Fibroblast of peridontal ligament (primary cell): Measurements from ENCODE around the gene POLA1.
A peak's percentile ranks its signal among the peaks of the same experiment; 100 is the strongest.
"Not testable (repeated sequence)": the region's sequence is repeated elsewhere in the genome, so short reads cannot be mapped to it uniquely, and the experiment has no call there.

Experiments
- DNase-seq: peaks from one replicate; pipeline ENCODE4 v3.0.0-alpha.2; 2010; ENCODE audit errors: extremely low read depth

POLA1 gene

DNA sequence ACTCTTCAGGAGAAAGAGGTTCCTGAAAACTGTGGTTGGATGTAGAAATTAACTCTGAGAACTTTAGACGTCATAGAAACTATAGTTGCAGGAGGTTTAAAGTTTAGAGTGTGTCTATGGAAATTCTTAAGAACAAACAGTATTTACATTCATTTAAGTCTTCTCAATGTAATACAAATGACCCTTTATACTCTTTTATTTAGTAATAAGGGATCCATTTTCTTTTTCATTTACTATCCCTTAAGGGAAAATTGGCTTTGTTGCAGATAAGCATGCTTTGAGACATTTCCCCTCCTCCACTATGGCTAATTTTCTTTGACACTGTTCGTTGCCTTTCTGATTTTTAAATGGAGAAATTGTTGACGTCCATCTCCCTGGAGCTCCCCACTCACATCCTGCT is 96.4 kb downstream of the POLA1 start:
- no peak for DNase-seq

- DNase-seq, result no peak
Observed at GRCh38 chrX:24796204-24796603, 102.5 kb downstream of the POLA1 start.

DNA sequence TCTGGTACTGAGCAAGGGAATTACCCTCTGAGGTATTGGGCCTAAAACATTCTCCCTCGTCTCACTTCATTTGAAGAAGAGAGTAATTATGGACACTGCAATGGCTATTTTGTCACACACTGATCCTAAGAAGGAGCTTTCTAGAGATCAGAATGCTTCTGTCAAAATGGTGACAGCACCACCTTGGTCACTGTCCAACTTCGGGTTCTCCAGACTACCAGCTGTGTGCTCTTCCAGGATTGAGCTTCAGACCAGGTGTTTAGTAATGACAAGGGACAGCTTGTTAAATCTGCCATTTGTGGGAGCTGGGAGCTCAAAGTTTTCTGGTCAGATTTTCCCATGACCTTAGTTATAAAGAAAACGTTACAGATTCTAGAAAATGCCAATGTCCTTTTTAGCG is 105.4 kb downstream of the POLA1 start:
- no peak for DNase-seq

- no peak for DNase-seq
Observed at GRCh38 chrX:24799565-24799964, 105.8 kb downstream of the POLA1 start.

GRCh38 chrX:24805201-24805600 is 111.5 kb downstream of the POLA1 start:
- DNase-seq, result peak; percentile 18

GRCh38 chrX:24819807-24820206 is 126.1 kb downstream of the POLA1 start:
- DNase-seq, result not testable (repeated sequence)

DNA sequence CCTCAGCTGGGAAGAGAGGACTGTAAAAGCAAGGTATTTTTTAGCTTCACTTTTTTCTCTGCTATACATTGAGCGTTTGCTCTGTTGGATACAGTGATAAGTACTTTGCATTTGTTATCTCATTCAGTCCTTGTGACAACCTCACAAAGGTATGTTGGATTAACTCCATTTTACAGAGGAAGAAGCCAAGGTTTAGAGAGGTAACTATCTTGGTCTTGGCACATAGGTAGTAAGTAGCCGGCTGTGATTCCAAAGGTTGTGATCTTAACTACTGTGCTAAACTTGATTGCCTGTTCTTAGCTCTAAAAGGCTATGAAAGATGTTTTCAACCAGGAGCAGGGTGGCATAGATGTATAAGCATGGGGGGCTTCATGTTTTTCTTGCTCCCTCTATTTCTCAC is 134.4 kb downstream of the POLA1 start:
- no peak for DNase-seq

DNA sequence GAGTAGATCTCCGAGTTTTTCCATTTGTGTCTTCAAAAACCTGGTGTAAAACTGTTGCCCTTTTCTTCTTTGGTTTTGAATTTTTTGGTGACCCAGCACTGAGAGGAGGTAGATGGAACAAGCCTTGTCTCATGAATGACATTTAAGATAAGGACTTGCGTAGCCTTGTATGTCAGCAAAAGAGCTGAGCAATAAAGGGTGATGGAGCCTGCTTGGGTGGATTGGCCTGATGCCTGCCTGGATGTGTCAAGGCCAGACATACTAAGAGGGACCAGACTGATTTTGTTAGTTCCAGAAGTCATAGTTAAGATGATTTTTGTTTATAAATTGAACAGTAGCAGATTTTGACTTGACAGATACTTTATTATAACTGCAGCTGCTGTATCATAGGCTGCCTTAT is 134.9 kb downstream of the POLA1 start:
- no peak for DNase-seq

DNA sequence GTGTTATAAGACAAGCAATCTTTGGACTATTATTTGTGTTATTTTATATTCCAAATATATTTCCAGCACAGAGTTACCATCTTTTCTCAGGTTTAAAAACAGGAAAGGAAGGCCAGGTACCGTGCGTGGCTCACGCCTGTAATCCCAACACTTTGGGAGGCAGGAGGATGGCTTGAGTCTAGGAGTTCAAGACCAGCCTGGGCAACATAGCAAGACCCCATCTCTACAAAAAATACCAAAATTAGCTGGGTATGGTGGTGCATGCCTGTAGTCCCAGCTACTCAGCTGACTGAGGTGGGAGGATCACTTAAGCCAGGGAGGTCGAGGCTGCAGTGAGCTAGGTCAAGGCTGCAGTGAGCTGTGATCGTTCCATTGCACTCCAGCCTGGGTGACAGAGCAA is 140.0 kb downstream of the POLA1 start:
- DNase-seq, result no peak

DNA sequence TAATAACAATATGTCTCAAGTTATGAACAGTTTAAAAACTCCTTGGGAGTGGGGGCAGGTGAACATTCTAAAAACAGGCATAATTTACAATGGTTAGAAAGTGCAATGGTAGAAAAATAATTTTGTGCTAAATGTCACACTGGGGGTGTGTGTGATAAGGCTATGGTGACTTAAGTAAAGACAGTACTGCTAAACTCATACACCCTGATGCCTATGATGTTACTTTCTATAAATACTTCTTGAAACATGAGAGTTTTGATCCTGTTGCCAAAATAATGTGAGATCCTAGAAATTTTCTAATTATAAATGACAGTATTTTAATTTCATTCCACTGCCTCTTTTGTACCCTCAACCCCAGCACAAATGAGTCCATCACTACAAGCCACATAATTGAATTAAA is 144.2 kb downstream of the POLA1 start:
- no peak for DNase-seq

GRCh38 chrX:24838629-24839028 is 144.9 kb downstream of the POLA1 start:
- peak; percentile 63 for DNase-seq

DNA sequence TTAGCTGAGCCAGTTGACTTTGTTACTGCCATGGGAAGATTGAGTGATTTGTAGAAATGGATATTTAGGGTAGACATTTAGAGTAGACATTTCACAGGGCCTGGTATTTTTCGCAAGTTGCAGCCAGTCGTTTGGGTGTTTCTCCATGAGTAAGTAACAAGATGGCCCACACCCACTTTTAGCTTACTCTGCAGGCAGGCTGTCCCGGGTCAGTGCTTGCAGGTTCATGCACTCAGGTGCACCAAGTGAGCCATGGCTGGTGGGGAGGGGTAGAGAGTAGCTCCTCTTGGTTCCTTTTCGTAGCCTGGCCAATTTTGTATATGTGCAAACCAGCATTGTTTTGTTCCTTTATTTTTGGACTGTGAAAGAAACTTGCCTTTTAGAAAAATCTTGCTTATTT is 145.6 kb downstream of the POLA1 start:
- DNase-seq, result no peak

DNA sequence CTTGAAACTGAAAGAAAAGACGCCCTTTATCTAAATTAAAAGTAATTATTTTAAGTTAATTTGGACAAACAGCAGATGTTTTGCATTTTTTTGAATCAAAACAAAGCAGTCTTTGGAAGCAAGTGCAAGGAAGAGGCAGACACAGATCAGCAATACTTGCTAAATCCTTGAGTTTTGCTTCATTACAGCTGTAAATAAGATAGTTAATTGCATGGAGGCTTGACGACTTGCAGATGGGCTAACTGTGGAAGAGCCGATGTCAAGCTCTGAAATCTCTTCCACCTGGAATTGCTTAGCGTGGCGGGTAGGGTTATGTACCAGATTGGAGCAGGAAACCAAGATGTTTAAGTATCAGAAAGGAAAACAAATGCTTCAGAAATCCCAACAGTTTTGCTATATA is 148.8 kb downstream of the POLA1 start:
- DNase-seq, result no peak

DNA sequence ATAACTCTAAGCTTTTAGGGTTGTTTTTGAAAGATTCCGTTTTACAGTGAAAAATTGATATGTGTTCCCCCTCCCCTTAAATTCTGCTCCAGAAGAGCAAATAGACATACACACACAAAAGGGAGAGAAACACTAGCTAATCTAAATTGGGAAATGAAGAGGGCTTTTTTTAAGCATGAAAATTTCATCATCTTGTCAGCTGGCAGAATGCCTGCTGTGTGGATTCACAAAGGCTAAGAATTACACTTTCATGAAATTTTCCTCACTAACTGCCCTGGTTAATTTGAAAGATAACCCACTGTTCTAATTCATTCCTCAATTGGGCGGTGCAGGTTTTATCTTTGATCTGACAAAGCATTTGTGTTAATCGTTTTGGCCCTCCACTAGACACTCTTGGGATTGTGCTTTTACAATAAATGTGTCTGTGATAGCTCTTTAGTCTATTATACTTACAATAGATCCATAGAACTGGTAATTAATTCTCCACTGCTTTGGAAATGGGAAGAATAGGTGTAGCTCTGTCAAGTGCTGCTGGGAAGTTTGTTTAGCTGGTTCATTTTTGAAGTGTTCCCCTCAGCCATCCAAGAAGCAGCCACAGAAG is 152.9 kb downstream of the POLA1 start:
- peak; percentile 68 for DNase-seq

DNA sequence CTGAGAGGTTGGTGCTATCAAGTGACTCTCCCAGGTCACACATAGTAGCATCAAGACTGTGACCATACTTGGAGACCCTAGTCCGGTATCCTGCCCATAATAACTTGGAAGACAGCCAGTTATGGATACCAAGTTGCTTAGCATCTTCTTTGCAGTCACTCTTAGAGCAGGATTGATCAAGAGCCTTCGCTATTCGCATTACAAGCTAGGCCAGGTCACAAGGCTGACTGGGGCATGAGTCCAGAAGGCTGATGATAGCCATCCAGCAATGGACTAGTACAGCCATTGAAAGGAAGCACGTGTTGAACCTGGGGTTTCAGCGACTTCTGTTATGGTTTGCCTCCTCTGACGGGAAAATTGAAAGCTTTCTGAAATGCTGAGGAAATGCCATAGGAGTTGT is 157.6 kb downstream of the POLA1 start:
- no peak for DNase-seq

DNA sequence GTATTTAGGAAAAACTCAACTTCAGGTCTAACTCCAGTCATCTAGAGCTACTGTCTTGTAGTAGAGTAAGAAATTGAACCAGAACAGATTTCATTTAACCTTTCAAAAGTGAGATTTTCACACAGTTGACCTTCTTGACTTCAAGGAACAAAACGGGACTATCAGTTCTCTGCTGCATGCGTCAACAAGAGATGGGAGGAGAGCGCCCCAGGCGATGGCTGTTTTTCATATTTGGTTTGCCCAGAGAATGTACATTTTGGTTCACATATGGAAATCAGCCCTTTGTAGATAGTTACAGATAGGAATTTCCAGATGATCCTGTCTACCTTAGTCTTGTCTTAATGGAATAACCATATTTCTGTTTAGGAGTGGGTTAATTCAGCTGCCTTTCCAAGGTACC is 158.1 kb downstream of the POLA1 start:
- no peak for DNase-seq

DNA sequence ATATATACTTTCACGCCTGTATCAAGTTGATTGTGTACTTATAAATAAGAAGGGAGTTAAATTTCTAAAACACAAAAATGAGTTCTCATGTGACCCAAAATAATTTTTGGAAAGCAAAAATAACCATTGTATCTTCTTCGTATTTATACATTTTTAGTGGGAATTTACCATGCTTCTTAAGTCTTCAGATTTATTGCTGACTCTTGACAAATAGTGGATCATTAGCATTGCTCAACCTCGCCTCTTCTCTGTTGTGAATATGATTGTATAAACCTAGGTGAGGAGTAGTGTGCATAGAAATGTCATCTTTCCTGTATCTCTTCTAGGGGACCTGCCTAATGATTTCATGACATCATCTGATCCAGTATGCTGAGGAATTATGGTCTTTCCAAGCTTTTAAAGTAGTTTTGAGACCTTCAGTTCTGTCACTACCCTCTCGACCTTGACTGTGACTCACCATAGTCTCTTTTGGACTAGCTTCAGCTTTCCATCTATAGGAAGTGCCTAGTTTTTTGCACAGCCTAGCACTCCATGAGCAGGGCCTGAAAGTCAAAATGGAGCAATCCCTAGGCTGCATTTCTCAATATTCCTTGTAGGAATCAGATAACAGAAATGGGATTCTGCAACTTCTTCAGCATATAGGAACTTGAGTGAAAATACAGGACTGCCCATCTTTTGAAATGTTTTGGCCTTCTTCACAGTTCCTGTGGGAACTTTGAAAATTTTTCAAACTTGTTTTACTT is 164.5 kb downstream of the POLA1 start:
- DNase-seq, result peak; percentile 45

- DNase-seq, result no peak
Observed at GRCh38 chrX:24859211-24859841, 165.6 kb downstream of the POLA1 start.

GRCh38 chrX:24860140-24860539 is 166.4 kb downstream of the POLA1 start:
- peak; percentile 23 for DNase-seq

DNA sequence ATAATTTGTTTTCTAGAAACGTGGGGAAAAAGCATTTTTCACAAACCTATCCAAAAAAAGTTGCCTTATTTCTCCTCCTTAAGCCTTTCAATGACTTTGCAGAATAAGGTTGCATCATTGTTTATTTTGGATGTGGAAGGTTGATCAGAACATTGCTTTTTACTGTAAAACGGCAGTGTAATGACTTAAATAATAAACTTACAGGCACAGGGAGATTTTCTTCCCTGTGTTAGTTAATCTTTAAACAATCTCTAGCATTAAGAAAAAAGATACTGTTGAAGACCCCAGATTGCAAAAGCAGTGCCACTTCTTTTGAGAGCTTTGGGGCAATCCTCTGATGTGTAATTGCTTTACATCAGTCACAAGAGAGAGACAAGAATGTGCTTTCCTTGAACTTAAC is 168.6 kb downstream of the POLA1 start:
- peak; percentile 69 for DNase-seq

- not testable (repeated sequence) for DNase-seq
Observed at GRCh38 chrX:24863779-24864178, 170.1 kb downstream of the POLA1 start.

DNA sequence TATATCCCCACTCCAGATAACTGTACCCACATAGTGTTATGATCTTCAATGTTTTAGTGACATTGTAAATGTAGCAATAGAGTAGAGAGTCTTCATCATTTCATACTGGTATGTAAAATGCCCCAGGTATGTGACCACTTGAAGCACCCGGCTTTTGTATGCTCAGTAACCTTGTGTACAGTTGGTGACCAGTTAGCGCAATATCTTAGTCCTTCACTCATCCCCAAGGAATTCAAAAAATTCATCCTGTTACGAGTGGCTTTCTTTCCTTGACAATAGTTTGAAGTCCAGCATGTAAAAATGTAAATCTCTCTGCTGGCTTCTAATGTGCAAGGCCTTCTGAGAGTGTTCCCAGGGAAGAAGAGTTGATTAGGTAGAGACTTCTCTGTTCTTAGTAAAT is 176.4 kb downstream of the POLA1 start:
- no peak for DNase-seq

- no peak for DNase-seq
Observed at GRCh38 chrX:24874604-24875247, 181.0 kb downstream of the POLA1 start.
